Tongue (tissue), 3 donors: ENCODE data around the gene ZNF419. TPM values are rescaled to one million over a fixed set of nuclear protein-coding genes. Genes with fewer than 3 reads are reported as not detected.

ENCODE experiments used
- DNase-seq: peaks from one replicate; pipeline ENCODE4 v3.0.0-alpha.2; 2015
- small RNA-seq: library from RNA; depleted of rRNA; stranded (forward); fragments of <200 nt; gene quantifications from one replicate; pipeline ENCODE3, GENCODE V24; 2014; ENCODE audit warnings: low replicate concordance
- total RNA-seq: library from RNA; depleted of rRNA; stranded (reverse); fragments of >200 nt; gene quantifications from one replicate; pipeline ENCODE4 v1.2.3, GENCODE V29; 2014

Gene ZNF419
- total RNA-seq, 1 donor from 2014 or later = 12.0 TPM

DNA sequence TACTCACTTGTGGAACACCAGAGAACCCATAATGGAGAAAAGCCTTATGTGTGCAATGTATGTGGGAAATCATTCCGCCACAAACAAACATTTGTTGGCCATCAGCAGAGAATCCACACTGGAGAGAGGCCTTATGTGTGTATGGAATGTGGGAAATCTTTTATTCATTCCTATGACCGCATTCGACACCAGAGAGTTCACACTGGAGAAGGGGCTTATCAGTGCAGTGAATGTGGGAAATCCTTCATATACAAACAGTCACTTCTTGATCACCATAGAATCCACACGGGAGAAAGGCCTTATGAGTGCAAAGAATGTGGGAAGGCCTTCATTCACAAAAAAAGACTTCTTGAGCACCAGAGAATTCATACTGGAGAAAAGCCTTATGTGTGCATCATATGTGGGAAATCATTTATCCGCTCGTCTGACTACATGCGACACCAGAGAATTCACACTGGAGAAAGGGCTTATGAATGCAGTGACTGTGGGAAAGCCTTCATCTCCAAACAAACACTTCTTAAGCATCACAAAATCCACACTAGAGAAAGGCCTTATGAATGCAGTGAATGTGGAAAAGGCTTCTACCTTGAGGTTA, 50.5 kb downstream of the ZNF419 start:
- DNase-seq = no peak

Small RNAs within 50 kb of the gene (small RNA-seq; reads per million reads assigned to genes)
- gene VN1R107P = not detected

Other genes starting within 250 kb of the ZNF419 start
- gene ZNF805, start 247.1 kb upstream of the ZNF419 start, total RNA-seq = 34.1 TPM
- gene ZNF460, start 207.3 kb upstream of the ZNF419 start, total RNA-seq = 110 TPM
- 19.2 TPM for gene ZNF543, start 167.3 kb upstream of the ZNF419 start, total RNA-seq
- gene ZNF304, start 136.5 kb upstream of the ZNF419 start, total RNA-seq = 13.5 TPM
- gene TRAPPC2B, start 124.2 kb upstream of the ZNF419 start, total RNA-seq = 15.8 TPM
- 4.9 TPM for gene ZNF547, start 124.2 kb upstream of the ZNF419 start, total RNA-seq
- gene ZNF548, start 97.9 kb upstream of the ZNF419 start, total RNA-seq = 43.4 TPM
- 22.5 TPM for gene ZNF17, start 76.6 kb upstream of the ZNF419 start, total RNA-seq
- gene ZNF749, start 52.4 kb upstream of the ZNF419 start, total RNA-seq = 15.8 TPM
- 1.2 TPM for gene VN1R1, start 30.6 kb upstream of the ZNF419 start, total RNA-seq
- gene ZNF772, start 10.2 kb upstream of the ZNF419 start, total RNA-seq = 25.2 TPM
- gene ZNF773, start 12.2 kb downstream of the ZNF419 start, total RNA-seq = 34.7 TPM
- 9.3 TPM for gene ZNF549, start 39.6 kb downstream of the ZNF419 start, total RNA-seq
- gene ZNF550, start 72.1 kb downstream of the ZNF419 start, total RNA-seq = 15.1 TPM
- gene ZNF416, start 91.2 kb downstream of the ZNF419 start, total RNA-seq = 5.4 TPM
- 11.2 TPM for gene ZIK1, start 96.4 kb downstream of the ZNF419 start, total RNA-seq
- gene ZNF530, start 112.1 kb downstream of the ZNF419 start, total RNA-seq = 5.1 TPM
- 23.3 TPM for gene ZNF134, start 126.5 kb downstream of the ZNF419 start, total RNA-seq
- gene ZNF211, start 145.4 kb downstream of the ZNF419 start, total RNA-seq = 19.0 TPM
- not detected for gene ZSCAN4, start 181.2 kb downstream of the ZNF419 start, total RNA-seq
- 18.9 TPM for gene ZNF551, start 194.2 kb downstream of the ZNF419 start, total RNA-seq
- gene ZNF154, start 221.5 kb downstream of the ZNF419 start, total RNA-seq = 13.1 TPM
- gene ZNF671, start 239.9 kb downstream of the ZNF419 start, total RNA-seq = 8.4 TPM